Nephron progenitor cell (in vitro differentiated cells): ENCODE measurements around the gene HGS.

Experiments used
- DNase-seq: peaks from one replicate; pipeline ENCODE4 v3.0.0; 2021
- H3K27ac Mint-ChIP-seq: 2 replicates; pipeline ENCODE4 v1.8.0; 2021; ENCODE audit warnings: mild to moderate bottlenecking, moderate library complexity, mixed read lengths
- H3K27me3 Mint-ChIP-seq: 2 replicates; pipeline ENCODE4 v1.8.0; 2021; ENCODE audit warnings: mild to moderate bottlenecking, low read depth, mixed read lengths; ENCODE audit not compliant: poor library complexity
- H3K36me3 Mint-ChIP-seq: 2 replicates; pipeline ENCODE4 v1.8.0; 2021; ENCODE audit warnings: low read depth, mixed read lengths
- H3K4me1 Mint-ChIP-seq: 2 replicates; pipeline ENCODE4 v1.8.0; 2021; ENCODE audit warnings: mixed read lengths
- H3K4me3 Mint-ChIP-seq: 2 replicates; pipeline ENCODE4 v1.8.0; 2021; ENCODE audit warnings: mild to moderate bottlenecking, moderate library complexity, mixed read lengths
- H3K9me3 Mint-ChIP-seq: 2 replicates; pipeline ENCODE4 v1.8.0; 2021; ENCODE audit warnings: mild to moderate bottlenecking, moderate library complexity, mixed read lengths
- TF ChIP-seq, protein P1 (sequence below): fragments of 200-600 bp; sonication (generic); IDR thresholded peaks from 2 replicates; pipeline ENCODE4 v1.5.0; 2021; ENCODE audit warnings: antibody characterized with exemption

HGS gene

DNA sequence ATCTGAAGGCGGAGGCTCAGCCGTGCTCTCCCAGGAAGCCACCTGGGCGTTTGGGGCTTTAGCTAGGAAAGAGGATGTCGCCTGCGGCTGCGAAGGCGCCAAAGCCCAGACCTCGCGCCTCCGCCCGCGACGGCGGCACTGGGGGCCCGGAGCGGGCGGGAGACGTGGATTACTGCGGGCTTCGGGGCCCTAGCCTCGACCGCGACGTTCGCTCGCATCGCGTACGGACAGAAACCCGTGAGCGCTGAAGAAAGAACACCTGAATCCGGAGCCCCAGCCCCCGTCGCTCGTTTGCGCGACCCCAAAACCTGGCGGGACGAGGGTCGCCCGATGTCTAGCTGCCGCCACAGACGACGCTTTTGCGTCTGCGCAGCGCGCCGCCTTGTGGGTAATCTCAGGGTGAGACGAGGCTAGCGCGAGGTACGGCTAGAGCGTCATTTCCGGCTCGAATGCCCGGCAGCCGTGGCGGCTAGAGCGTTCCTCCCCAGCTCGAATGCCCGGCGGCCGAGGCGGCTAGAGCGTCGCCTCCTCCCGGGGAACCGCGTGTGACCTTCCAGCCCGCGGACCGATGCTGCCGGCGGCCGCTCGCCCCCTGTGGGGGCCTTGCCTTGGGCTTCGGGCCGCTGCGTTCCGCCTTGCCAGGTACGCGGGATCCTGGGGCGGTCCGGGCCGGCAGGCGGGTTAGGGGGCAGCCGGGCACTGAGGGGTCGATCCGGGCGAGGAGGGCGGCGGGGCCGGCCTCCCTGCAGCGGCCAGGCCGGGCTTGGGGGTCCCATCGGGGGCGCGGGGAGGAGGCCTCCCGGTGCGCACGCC lies 19.3 kb downstream of the HGS start, which contains the start of gene MRPL12:
TSS of gene MRPL12 (plus strand) at position 434 of the 813 bp plus-strand sequence. CDS start at position 569, 135 bp downstream.
- peaks cover 43% of the 10 kb centered on the region for H3K36me3 Mint-ChIP-seq
- peaks cover 27% of the 10 kb centered on the region for H3K4me1 Mint-ChIP-seq
- TF ChIP-seq, protein P1, sequence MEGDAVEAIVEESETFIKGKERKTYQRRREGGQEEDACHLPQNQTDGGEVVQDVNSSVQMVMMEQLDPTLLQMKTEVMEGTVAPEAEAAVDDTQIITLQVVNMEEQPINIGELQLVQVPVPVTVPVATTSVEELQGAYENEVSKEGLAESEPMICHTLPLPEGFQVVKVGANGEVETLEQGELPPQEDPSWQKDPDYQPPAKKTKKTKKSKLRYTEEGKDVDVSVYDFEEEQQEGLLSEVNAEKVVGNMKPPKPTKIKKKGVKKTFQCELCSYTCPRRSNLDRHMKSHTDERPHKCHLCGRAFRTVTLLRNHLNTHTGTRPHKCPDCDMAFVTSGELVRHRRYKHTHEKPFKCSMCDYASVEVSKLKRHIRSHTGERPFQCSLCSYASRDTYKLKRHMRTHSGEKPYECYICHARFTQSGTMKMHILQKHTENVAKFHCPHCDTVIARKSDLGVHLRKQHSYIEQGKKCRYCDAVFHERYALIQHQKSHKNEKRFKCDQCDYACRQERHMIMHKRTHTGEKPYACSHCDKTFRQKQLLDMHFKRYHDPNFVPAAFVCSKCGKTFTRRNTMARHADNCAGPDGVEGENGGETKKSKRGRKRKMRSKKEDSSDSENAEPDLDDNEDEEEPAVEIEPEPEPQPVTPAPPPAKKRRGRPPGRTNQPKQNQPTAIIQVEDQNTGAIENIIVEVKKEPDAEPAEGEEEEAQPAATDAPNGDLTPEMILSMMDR = no peak
- H3K27me3 Mint-ChIP-seq = no peaks in the 10 kb centered on the region
- peak; percentile 93 for DNase-seq
- peaks cover 3% of the 10 kb centered on the region for H3K9me3 Mint-ChIP-seq
- peak within 1 kb of the TSS; percentile 98 for H3K27ac Mint-ChIP-seq
- peak within 1 kb of the TSS; percentile 97 for H3K4me3 Mint-ChIP-seq

DNA sequence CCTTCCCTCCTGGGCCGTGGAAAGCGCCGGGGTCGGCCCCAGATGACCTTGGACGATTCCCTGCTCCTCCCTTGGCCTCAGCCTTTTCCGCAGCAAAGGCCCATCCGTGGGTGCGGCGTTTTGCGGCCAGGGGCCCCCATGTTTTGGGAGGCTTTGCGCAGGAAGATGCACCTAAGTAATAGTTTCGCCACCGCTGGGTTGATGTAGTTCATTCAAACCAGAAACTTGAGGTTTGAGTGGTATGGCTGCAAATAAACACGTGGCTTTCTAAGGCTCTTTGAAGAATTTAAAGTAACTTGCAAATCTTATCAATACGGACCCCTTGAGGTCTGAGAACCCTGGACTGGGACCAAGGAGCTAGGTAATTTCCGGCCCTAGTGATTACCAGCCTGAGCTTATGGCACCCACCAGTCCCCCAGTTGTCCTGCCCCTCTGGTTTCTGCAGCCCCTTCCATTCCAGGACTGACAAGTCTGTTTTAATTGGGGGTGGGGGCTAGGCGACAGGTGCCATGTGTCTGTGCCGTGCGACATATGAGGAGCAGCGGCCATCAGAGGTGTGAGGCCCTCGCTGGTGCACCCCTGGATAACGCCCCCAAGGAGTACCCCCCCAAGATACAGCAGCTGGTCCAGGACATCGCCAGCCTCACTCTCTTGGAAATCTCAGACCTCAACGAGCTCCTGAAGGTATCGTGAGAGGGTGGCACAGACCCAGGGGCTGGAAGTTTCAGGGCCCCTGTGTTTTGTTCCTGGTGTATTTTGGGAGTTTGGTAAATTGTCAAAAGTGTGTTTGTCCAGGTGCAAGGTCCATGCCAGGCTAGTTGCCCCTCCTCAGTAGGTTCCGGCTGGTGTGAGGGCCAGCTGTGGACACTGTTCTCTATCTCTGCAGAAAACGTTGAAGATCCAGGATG lies 20.2 kb downstream of the HGS start:
- Mint-ChIP-seq H3K4me1 (peaks cover 27% of the 10 kb centered on the region), H3K9me3 (no peaks in the 10 kb centered on the region), H3K27me3 (no peaks in the 10 kb centered on the region), H3K36me3 (peaks cover 37% of the 10 kb centered on the region), H3K4me3 (peak overlapping the region; percentile 81), H3K27ac (no peak overlapping the region)
- TF ChIP-seq, protein P1 = no peak
- no peak for DNase-seq

DNA sequence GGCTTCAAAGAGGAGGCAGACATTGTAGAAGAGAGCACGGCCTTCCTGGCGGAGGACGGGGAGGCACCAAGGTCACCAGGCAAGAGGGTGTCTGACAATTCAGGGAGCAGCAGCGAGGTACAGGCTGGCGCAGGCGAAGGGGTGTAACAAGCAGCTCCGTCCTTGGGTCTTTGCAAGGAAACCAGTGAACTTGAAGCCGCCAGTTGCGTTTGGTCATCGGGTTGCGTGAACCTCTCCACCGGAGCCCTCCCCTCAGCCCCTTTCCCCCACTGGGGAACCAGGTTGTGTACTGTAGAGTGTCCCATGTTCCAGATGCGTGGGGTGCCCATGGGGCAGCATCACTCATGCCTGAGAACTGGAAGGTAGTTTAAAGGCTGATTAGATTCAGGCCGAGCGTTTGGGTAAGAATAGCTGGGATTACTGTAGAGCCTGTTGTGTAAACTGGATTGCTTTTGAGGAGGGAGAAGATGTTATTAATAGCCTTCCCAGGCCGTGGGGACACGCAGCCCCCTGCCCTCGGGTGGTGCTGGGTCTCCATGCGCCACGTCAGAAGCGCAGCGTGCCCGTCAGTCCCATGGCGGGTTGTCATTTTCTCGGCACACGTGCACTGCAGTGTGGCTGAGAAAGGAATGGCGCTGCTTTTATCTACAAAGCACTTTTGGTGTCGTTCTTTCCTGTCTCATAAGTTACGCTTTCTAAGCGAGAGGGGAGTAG lies 21.9 kb downstream of the HGS start:
- TF ChIP-seq, protein P1 = no peak
- no peaks in the 10 kb centered on the region for H3K9me3 Mint-ChIP-seq
- H3K36me3 Mint-ChIP-seq = peaks cover 32% of the 10 kb centered on the region
- H3K4me3 Mint-ChIP-seq = peak overlapping the region; percentile 47
- H3K27me3 Mint-ChIP-seq = peaks cover 12% of the 10 kb centered on the region
- DNase-seq = no peak
- peaks cover 35% of the 10 kb centered on the region for H3K4me1 Mint-ChIP-seq
- H3K27ac Mint-ChIP-seq = peak overlapping the region; percentile 92

DNA sequence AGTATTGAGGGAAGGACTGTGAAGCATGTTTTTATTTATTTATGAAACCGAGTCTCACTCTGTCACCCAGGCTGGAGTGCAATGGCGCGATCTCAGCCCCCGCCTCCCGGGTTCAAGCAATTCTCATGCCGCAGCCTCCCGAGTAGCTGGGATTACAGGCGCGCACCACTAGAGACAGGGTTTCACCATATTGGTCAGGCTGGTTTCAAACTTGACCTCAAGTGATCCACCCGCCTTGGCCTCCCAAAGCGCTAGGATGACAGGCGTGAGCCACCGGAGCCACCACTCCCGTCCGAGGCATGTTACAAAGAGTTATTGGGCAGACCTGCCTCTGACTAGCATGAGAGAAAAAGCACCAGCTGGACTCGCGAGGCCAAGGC lies 22.4 kb downstream of the HGS start:
- H3K36me3 Mint-ChIP-seq = peaks cover 27% of the 10 kb centered on the region
- no peak overlapping the region for H3K27ac Mint-ChIP-seq
- H3K4me3 Mint-ChIP-seq = no peak overlapping the region
- DNase-seq = no peak
- TF ChIP-seq, protein P1 = no peak
- peaks cover 17% of the 10 kb centered on the region for H3K27me3 Mint-ChIP-seq
- peaks cover 36% of the 10 kb centered on the region for H3K4me1 Mint-ChIP-seq
- H3K9me3 Mint-ChIP-seq = no peaks in the 10 kb centered on the region

DNA sequence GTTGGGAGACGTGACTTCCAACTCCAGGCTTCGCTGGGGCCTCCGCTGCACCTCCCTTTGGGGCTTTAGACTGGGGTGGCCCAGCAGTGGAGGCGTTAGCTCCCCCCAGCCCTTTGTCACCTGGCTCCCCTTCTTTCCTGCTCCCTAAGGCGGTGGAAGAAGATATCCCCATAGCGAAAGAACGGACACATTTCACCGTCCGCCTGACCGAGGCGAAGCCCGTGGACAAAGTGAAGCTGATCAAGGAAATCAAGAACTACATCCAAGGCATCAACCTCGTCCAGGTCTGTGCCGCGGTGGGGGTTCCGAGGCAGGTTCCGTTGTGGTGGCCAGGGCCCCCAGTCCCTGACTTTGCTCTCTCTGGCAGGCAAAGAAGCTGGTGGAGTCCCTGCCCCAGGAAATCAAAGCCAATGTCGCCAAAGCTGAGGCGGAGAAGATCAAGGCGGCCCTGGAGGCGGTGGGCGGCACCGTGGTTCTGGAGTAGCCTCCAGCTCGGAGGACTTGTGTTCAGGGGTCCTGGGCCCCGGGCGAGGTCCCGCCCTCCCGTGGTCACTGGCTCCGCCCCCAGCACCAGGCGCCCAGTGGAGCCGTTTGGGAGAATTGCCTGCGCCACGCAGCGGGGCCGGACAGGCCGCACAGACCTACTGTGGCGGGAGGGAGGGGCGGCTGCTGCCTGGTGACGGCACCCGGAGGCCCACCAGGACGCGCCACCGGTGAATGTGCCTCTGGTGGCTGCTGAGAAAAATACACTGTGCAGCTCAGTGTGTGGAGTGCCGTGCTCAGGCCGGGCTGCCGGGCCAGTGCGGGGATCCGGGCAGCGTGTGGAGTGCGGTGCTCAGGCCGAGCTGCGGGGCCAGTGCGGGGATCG lies 23.2 kb downstream of the HGS start:
- Mint-ChIP-seq H3K4me3 (no peak overlapping the region), H3K27me3 (peaks cover 22% of the 10 kb centered on the region), H3K9me3 (no peaks in the 10 kb centered on the region), H3K4me1 (peaks cover 32% of the 10 kb centered on the region), H3K27ac (no peak overlapping the region), H3K36me3 (peaks cover 27% of the 10 kb centered on the region)
- no peak for DNase-seq
- TF ChIP-seq, protein P1 = no peak
